T47D (cell line): ENCODE results near the gene DHRS1.
"Not testable (repeated sequence)": the region's sequence is repeated elsewhere in the genome, so short reads cannot be mapped to it uniquely, and the experiment has no call there.

Source experiments
- DNase-seq, 2 experiments: peaks; one replicate each; pipeline versions ENCODE4 v3.0.0 to v3.0.0-alpha.2; 2011 to 2012; ENCODE audit warnings: low read depth in 1 of 2, low spot score in 1 of 2
- JUND ChIP-seq: IDR thresholded peaks from 2 replicates; pipeline ENCODE4 v1.6.1; 2012; ENCODE audit warnings: low read depth
- in situ Hi-C: cut with HindIII; loops from 2 replicates; pipeline ENCODE4 v1.10.0; 2016; ENCODE audit warnings: low sequenced_read_pairs, low pct_unique_long_range_greater_than_20kb

The DHRS1 gene

DNA sequence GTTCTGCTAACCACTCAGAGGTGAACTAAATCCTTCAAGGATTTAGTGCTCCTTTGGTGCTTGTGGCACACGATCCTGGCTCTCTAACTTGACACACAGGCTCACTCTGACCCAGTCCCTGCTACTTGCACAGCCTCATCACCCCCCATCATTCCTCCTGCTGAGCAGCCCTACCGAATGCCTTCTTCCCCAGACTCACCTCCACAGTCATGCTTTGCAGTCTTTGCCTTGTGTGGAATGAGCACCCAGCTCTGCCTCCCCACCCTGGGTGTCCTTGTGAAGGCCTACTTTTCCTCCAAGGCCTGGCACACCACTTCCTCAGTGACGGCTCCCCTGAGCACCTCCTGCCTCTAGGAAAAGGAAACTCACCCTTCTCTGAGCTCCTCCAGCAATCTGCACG, 49.2 kb downstream of the DHRS1 start:
- no peak for DNase-seq
- no peak for TF ChIP-seq JUND
- in situ Hi-C loops: no loop called here

DNA sequence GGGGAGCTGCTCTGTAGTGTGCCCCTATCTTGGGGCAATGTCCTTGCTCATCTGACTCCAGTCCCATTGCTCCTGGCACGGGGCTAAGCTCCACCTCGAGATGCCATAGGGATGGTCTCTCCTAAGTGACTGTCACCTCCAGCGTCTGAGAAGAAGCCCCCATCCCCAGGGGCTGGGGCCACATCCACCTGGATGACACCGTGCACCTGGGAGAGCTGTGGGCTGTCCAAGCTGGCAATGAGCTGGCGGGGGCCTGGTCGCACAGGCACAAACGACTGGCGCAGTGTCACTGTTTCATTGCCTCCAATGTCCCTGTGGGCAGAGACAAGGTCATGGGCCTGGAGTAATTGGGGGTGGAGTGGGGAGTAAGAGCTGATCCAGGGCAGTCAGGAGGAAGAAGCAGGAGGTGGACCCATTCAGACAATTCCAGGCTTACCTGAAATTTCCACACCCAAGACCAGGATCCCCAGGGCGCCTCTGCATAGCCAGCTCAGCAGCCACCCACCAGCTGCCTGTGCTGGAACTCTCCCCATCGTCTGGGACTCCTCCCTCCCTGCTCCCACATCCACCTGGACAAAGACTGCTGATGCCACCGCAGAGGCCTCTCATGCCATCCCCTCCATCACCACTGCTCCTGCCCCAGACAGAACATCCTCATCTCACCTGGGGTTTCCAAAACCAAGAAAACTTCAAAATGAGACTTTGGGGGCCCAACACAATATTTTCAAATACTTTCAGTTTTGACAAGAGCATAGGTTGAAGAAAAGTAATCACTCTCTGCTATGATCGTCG, 50.2 kb downstream of the DHRS1 start:
- in situ Hi-C loops: no loop called here
- TF ChIP-seq JUND: no peak

DNA sequence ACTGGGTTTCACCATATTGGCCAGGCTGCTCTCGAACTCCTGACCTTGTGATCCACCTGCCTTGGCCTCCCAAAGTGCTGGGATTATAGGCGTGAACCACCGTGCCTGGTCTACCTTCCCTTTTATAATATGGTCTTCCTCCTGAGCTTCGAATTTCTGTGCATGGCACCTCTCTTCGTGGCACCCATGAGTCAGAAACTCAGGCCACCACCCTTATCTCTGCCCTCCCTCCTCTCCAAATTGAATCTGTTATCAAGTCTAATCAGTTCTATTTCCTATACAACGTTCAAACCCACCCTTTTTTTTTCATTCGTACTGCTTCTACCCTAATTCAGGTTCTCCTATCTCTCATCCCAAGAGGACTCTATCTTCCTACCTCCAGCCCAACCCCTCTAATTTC, 52.2 kb downstream of the DHRS1 start:
- no peak for TF ChIP-seq JUND
- DNase-seq: no peak
- in situ Hi-C loops: no loop called here

More for the DNA sequence above, 50.2 kb downstream of the DHRS1 start:
- no peak for DNase-seq

DNA sequence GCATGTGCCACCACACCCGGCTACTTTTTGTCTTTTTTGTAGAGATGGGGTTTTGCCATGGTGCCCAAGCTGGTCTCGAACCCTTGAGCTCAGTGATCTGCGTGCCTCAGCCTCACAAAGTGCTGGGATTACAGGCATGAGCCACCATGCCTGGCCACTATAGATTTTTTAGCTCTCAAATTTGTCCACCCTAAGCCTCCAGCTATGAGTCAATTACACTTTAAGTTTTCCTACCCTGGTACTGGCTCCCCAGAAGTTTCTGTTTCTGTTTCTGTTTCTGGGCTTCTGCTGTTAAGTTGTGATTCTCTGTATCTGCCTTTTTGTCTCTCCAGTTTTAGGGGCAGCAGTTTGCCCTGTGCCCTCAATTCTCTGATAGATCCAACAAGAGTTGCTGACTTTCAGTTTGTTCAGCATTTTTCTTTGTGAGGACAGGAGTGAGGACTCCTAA, 52.8 kb downstream of the DHRS1 start:
- in situ Hi-C loops: no loop called here
- no peak for TF ChIP-seq JUND
- no peak for DNase-seq

DNA sequence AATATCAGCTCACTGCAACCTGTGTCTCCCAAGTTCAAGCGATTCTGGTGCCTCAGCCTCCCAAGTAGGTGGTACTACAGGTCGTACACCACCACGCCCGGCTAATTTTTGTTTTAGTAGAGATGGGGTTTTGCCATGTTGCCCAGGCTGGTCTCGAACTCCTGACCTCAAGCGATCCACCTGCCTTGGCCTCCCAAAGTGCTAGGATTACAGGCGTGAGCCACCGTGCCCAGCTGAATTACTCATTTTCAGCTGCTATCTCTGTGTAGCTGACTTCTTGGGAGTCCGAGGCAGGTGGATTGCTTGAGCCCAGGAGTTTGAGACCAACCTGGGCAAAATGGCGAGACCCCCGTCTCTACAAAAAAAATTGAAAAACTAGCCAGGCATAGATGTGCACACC, 54.2 kb downstream of the DHRS1 start:
- in situ Hi-C loops, DNase-seq: not testable (repeated sequence)

DNA sequence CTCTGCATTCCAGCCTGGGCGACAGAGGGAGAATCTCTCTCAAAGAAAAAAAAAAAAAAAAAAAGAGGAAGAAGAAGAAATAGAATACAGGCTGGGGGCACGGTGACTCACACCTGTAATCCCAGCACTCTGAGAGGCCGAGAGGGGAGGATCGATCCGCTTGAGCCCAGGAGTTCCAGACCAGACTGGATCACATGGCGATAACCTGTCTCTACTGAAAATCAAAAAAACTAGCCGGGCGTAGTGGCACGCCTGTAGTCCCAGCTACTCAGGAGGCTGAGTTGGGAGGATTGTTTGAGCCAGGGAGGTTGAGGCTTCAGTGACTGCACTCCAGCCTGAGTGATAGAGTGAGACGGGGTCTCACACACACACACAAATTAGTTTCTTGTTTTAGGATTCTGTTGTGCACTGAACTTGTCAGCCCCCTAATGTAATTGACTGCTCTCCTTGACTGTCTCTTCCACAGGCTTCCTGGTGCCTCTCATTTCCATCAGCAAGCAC, 56.2 kb downstream of the DHRS1 start:
- in situ Hi-C loops: no loop called here
- no peak for DNase-seq
- no peak for TF ChIP-seq JUND

DNA sequence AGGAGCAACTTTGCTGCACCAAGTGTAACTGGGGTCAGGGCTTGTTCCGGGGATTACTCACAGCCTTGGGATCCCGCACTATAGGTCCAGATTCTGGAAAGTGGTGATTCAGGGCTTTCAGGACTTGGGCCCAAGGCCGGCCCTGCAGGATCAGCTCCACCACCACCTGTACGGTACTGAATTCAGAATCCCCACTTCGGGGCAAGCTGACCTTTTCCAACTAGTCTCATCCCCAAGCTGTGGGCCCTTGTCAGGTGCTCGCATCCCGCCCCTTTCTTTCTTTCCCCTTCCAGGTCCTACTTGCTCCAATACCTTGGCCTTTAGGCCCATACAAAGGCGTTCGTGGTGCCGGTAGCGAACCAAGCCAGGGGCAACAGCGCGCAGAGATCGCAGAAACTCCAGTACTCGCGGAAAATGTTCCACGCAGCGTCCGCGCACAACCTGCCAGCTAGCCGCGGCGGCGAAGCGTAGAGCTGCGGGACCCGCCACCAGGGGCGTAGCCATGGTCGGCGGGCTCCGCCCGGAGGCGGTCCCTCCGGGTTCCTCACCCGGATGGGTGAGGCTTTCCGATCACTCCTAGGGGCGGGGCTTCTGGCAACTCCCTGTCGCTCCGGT, 57.6 kb downstream of the DHRS1 start:
- in situ Hi-C loops: no loop called here
- no peak for TF ChIP-seq JUND
- DNase-seq: peak; percentile 84 to 91
